HCT116 (cell line): ENCODE data around the gene CBLC.

Source experiments
- ATF3 ChIP-seq: IDR thresholded peaks from 2 replicates; pipeline ENCODE4 v1.6.1; 2012
- CEBPB ChIP-seq: IDR thresholded peaks from 2 replicates; pipeline ENCODE4 v1.6.1; 2012; ENCODE audit warnings: low read depth
- CTCF ChIP-seq, 3 experiments: fragments of 200-600 bp in 1 of 3; sonication (generic) in 1 of 3; IDR thresholded peaks in 2 of 3; conservative IDR thresholded peaks in 1 of 3; 2 replicates each; pipeline ENCODE4 v1.5.1; 2012 to 2017; ENCODE audit warnings: low read depth in 2 of 3, low read length in 2 of 3, antibody characterized with exemption in 1 of 3, borderline replicate concordance in 1 of 3, control low read depth in 1 of 3, mild to moderate bottlenecking in 1 of 3, mixed read lengths in 1 of 3, mixed run types in 1 of 3, moderate library complexity in 1 of 3; ENCODE audit not compliant: insufficient read depth in 1 of 3
- EGR1 ChIP-seq: IDR thresholded peaks from 2 replicates; pipeline ENCODE4 v1.6.1; 2012; ENCODE audit warnings: low read depth
- EZH2phosphoT487 ChIP-seq: fragments of 200-600 bp; IDR thresholded peaks from 2 replicates; pipeline ENCODE4 v1.6.1; 2018; ENCODE audit warnings: antibody characterized with exemption, borderline replicate concordance
- FOSL1 ChIP-seq: IDR thresholded peaks from 2 replicates; pipeline ENCODE4 v1.6.1; 2012; ENCODE audit warnings: low read depth
- JUND ChIP-seq: IDR thresholded peaks from 2 replicates; pipeline ENCODE4 v1.6.1; 2012
- MAX ChIP-seq: IDR thresholded peaks from 2 replicates; pipeline ENCODE4 v1.6.1; 2012
- POLR2A ChIP-seq: IDR thresholded peaks from 2 replicates; pipeline ENCODE4 v1.7.0; 2011; ENCODE audit warnings: borderline replicate concordance; ENCODE audit not compliant: insufficient read depth, insufficient read length; ENCODE audit errors: extremely low read depth
- POLR2AphosphoS5 ChIP-seq: IDR thresholded peaks from 2 replicates; pipeline ENCODE4 v1.6.1; 2011; ENCODE audit warnings: mild to moderate bottlenecking, low read depth, low read length, moderate library complexity
- RAD21 ChIP-seq: IDR thresholded peaks from 2 replicates; pipeline ENCODE4 v1.6.1; 2012; ENCODE audit warnings: low read depth, mild to moderate bottlenecking
- TCF7L2 ChIP-seq: IDR thresholded peaks from 2 replicates; pipeline ENCODE4 v1.7.0; 2011; ENCODE audit warnings: borderline replicate concordance, inconsistent platforms; ENCODE audit not compliant: insufficient read depth, insufficient read length; ENCODE audit errors: extremely low read depth

- TF ChIP-seq CTCF (IDR thresholded peaks at IDR 0.05 in 2 of 3, conservative IDR thresholded peaks at IDR 0.05 in 1 of 3; ENCODE audit: borderline replicate concordance in 1 of 3, insufficient read depth in 1 of 3, low read depth in 2 of 3, low read length in 2 of 3) (no peak), EZH2phosphoT487 (no peak), ATF3 (no peak), POLR2A (no peak), RAD21 (no peak), MAX (no peak; the same call in 1 of the 2 replicates), FOSL1 (no peak), EGR1 (no peak), TCF7L2 (no peak), CEBPB (no peak), JUND (no peak), POLR2AphosphoS5 (no peak; the same call in none of the 2 replicates)
These were observed 29.1 kb upstream of the CBLC start, which contains the start of gene BCL3 for GRCh38 chr19:44748426-44749254.
